Right ventricle myocardium inferior (tissue), 1 donor: ENCODE measurements around the gene PEDS1. TPM values are rescaled to one million over a fixed set of nuclear protein-coding genes. Genes with fewer than 3 reads are reported as not detected.
"Not testable (repeated sequence)": the region's sequence is repeated elsewhere in the genome, so short reads cannot be mapped to it uniquely, and the experiment has no call there.

Source experiments
- ATAC-seq: fragments of 200-7000 bp; cut with Tn5 transposase; one replicate; pipeline ENCODE4 v1.9.1; 2020; ENCODE audit warnings: mild to moderate bottlenecking, moderate library complexity
- DNase-seq: peaks from one replicate; pipeline ENCODE4 v3.0.0; 2021; ENCODE audit errors: missing footprints
- intact Hi-C: fragments of 100-400 bp; cut with DNase I; formaldehyde crosslinking; loops from one replicate; pipeline ENCODE4 v1.11.0; 2022
- total RNA-seq: library from RNA; stranded (reverse); fragmentation: NEBNext Ultra II Directional; extraction: Animal tissue kit (Norgen Biotek cat#: 25700); gene quantifications from one replicate; pipeline ENCODE4 v1.2.1, GENCODE V29; 2021
- donor health status: DM: no; HTN: yes; CAD: no; lungs with severe emphysema.

PEDS1 gene
- total RNA-seq, 1 donor from 2014 or later = 31.2 TPM

- peak; percentile 95 for ATAC-seq
- intact Hi-C loops = no loop called here
- DNase-seq = peak; percentile 96
Observed at GRCh38 chr20:50172347-50173013, 19.0 kb upstream of the PEDS1 start.

- intact Hi-C loops = no loop called here
- ATAC-seq = no peak
- peak; percentile 33 for DNase-seq
Observed at GRCh38 chr20:50170549-50171220, 17.2 kb upstream of the PEDS1 start.

GRCh38 chr20:50169329-50169823 lies 15.9 kb upstream of the PEDS1 start:
- no peak for DNase-seq
- ATAC-seq = no peak
- intact Hi-C loops = loop anchor here (1.0 kb wide), 2 partner anchors 48 to 190 kb away; no protein-coding TSS in a partner anchor

- DNase-seq (peak; percentile 97), ATAC-seq (peak; percentile 96)
- intact Hi-C loops = no loop called here
Observed at GRCh38 chr20:50165684-50166554, 12.4 kb upstream of the PEDS1 start.

- intact Hi-C loops = no loop called here
- ATAC-seq = peak; percentile 66
- DNase-seq = peak; percentile 80
Observed at GRCh38 chr20:50163570-50164317, 10.2 kb upstream of the PEDS1 start.

- DNase-seq, intact Hi-C loops, ATAC-seq: not testable (repeated sequence)
Observed at GRCh38 chr20:50161494-50161893, 8.0 kb upstream of the PEDS1 start.

- intact Hi-C loops = no loop called here
- ATAC-seq (no peak), DNase-seq (no peak)
Observed at GRCh38 chr20:50153153-50153499, 397 bp downstream of the PEDS1 start.

GRCh38 chr20:50152394-50153152 lies 950 bp downstream of the PEDS1 start:
- ATAC-seq (no peak), DNase-seq (no peak)
- intact Hi-C loops = no loop called here

GRCh38 chr20:50151034-50151743 lies 2.3 kb downstream of the PEDS1 start:
- ATAC-seq = no peak
- no peak for DNase-seq
- intact Hi-C loops = no loop called here

- DNase-seq (no peak), ATAC-seq (no peak)
- intact Hi-C loops = no loop called here
Observed at GRCh38 chr20:50149481-50150254, 3.9 kb downstream of the PEDS1 start.

GRCh38 chr20:50146732-50147662 lies 6.5 kb downstream of the PEDS1 start:
- intact Hi-C loops = no loop called here
- ATAC-seq (no peak), DNase-seq (no peak)

GRCh38 chr20:50146214-50146613 lies 7.3 kb downstream of the PEDS1 start:
- intact Hi-C loops = no loop called here
- DNase-seq (no peak), ATAC-seq (no peak)

GRCh38 chr20:50145566-50145965 lies 8.0 kb downstream of the PEDS1 start:
- intact Hi-C loops = no loop called here
- no peak for DNase-seq
- ATAC-seq = no peak

GRCh38 chr20:50144362-50144761 lies 9.2 kb downstream of the PEDS1 start:
- ATAC-seq = peak; percentile 69
- intact Hi-C loops = no loop called here
- DNase-seq = no peak

GRCh38 chr20:50142812-50143211 lies 10.7 kb downstream of the PEDS1 start:
- intact Hi-C loops = no loop called here
- ATAC-seq (no peak), DNase-seq (no peak)
